Activated CD4-positive, alpha-beta memory T cell treated with anti-CD3 and anti-CD28 coated beads for 36 hours (primary cell): ENCODE measurements around the gene SOX13. TPM values are rescaled to one million over a fixed set of nuclear protein-coding genes. Genes with fewer than 3 reads are reported as not detected.

Source experiments
- CTCF ChIA-PET: fragments of 350-600 bp; sonication (Branson Sonifier 250); formaldehyde crosslinking; loops from one replicate; lab custom pipeline; 2021; ENCODE audit warnings: antibody characterized with exemption, inconsistent platforms; lab: Charles Lee
- POLR2A ChIA-PET: fragments of 350-600 bp; sonication (Branson Sonifier 250); formaldehyde crosslinking; loops from one replicate; lab custom pipeline; 2021; ENCODE audit warnings: antibody characterized with exemption; lab: Charles Lee
- DNase-seq: peaks from one replicate; pipeline ENCODE4 v3.0.0-alpha.2; 2020
- H3K27ac Mint-ChIP-seq: one replicate; pipeline ENCODE4 v1.8.0; 2021; ENCODE audit warnings: mixed read lengths
- H3K27me3 Mint-ChIP-seq: one replicate; pipeline ENCODE4 v1.8.0; 2021; ENCODE audit warnings: mixed read lengths
- H3K36me3 Mint-ChIP-seq: one replicate; pipeline ENCODE4 v1.8.0; 2021; ENCODE audit warnings: mixed read lengths
- H3K4me1 Mint-ChIP-seq: one replicate; pipeline ENCODE4 v1.8.0; 2021; ENCODE audit warnings: low read depth, mixed read lengths
- H3K4me3 Mint-ChIP-seq: one replicate; pipeline ENCODE4 v1.8.0; 2021; ENCODE audit warnings: mild to moderate bottlenecking, mixed read lengths
- H3K9me3 Mint-ChIP-seq: one replicate; pipeline ENCODE4 v1.8.0; 2021; ENCODE audit warnings: mixed read lengths
- intact Hi-C: fragments of 100-400 bp; cut with micrococcal nuclease; formaldehyde crosslinking; loops from one replicate; pipeline ENCODE4 v1.15.1; 2023
- total RNA-seq, 2 experiments: library from RNA; stranded (reverse); gene quantifications; one replicate each; pipeline ENCODE4 v1.2.3, GENCODE V29; 2021

The SOX13 gene
- total RNA-seq, 2 experiments from 2014 or later: 4.6 to 5.8 TPM

DNA sequence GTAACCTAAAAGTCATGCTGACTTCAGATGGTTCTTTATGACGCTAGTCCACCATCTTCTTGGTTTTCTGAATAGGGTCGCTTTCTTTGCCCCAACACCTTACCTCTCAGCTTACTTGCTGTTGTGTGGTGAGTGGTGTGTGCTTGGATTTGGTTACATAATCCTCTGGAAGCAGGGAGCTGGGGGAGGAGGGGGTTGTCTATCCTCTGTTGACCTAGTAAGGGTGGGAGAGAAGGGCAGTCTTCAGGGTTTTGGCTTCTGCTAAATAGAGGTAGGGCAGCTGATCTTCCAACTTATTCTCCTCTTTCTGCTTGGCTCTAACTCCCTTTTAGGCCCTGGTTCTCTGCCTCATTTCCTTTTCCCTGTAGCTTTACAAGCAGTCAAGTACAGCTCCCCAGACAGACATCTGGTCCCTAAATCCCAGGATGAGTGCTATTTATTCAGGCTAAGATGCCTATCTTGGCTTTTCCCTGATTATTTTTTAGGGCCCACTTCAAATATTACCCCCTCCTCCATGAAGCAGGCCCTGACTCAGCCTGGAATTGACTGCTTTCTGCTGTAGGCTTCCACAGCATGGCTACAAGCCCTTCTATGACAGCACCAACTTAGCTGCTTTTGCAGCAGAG lies 99.6 kb downstream of the SOX13 start:
- ChIA-PET CTCF (interaction anchor here (2.0 to 2.6 kb wide), 2 partner anchors 10 to 35 kb away, joined by 5 to 9 read pairs; no protein-coding TSS in a partner anchor), POLR2A (no interaction called here)
- H3K27me3 Mint-ChIP-seq: peaks cover 7% of the 10 kb centered on the region
- no peak overlapping the region for H3K27ac Mint-ChIP-seq
- H3K36me3 Mint-ChIP-seq: peaks cover 11% of the 10 kb centered on the region
- H3K9me3 Mint-ChIP-seq: peaks cover 41% of the 10 kb centered on the region
- no peak for DNase-seq
- no peaks in the 10 kb centered on the region for H3K4me1 Mint-ChIP-seq
- H3K4me3 Mint-ChIP-seq: no peak overlapping the region
- intact Hi-C loops: no loop called here

DNA sequence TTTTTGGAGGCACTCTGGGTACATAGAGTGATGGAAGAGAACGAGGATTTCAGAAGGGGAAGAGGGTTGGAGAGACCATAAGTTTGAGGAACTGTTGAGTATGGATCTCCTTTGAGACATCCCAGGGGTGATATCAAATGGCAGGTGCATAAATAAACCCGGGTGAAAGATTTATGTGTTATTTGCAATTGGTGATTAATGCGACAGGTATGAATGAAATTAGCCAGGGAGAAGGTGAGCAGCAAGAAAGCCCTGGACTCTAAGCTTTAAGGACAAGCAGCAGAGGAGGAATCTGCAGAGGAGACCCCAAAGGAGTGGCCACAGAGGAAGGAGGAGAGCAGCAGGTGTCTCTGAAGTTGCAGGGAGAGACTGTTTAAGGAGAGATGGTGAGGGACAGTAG lies 102.0 kb downstream of the SOX13 start:
- ChIA-PET POLR2A (no interaction called here), CTCF (interaction anchor here (1.0 to 1.4 kb wide), 2 partner anchors 12 to 256 kb away, joined by 3 read pairs; no protein-coding TSS in a partner anchor)
- Mint-ChIP-seq H3K9me3 (peaks cover 23% of the 10 kb centered on the region), H3K27me3 (peaks cover 8% of the 10 kb centered on the region), H3K4me1 (no peaks in the 10 kb centered on the region), H3K36me3 (peaks cover 7% of the 10 kb centered on the region), H3K4me3 (no peak overlapping the region), H3K27ac (no peak overlapping the region)
- intact Hi-C loops: no loop called here
- DNase-seq: no peak

GRCh38 chr1:204176049-204176448 lies 103.1 kb downstream of the SOX13 start:
- Mint-ChIP-seq H3K27ac (no peak overlapping the region), H3K36me3 (peaks cover 4% of the 10 kb centered on the region), H3K27me3 (peaks cover 8% of the 10 kb centered on the region), H3K4me1 (no peaks in the 10 kb centered on the region), H3K4me3 (no peak overlapping the region), H3K9me3 (peaks cover 13% of the 10 kb centered on the region)
- POLR2A ChIA-PET: no interaction called here
- CTCF ChIA-PET: interaction anchor here (1.0 to 1.8 kb wide), 2 partner anchors 13 to 255 kb away, joined by 3 to 5 read pairs; no protein-coding TSS in a partner anchor
- intact Hi-C loops: no loop called here
- DNase-seq: no peak

DNA sequence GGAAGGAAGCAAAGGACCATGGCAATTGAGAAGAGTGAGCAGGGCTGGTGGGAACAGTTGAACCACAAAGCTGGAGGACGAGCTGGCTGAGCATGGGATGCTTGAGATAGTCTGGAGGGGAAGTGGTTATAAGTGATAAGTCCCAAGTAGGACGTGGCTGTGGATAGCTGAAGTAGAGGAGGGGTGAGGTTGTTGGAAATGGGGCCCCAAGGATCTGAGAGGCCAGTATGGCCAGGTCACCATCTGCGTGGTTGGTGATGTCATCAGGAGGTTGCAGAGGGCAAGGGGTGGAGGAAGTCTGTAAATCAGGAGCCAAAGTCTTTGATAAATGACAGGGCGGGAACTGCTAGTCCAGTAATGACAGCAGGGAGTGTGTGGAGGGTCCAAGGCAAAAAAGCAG lies 104.2 kb downstream of the SOX13 start:
- intact Hi-C loops: no loop called here
- Mint-ChIP-seq H3K4me1 (no peaks in the 10 kb centered on the region), H3K36me3 (peaks cover 2% of the 10 kb centered on the region), H3K27ac (no peak overlapping the region), H3K27me3 (peaks cover 8% of the 10 kb centered on the region), H3K9me3 (peaks cover 4% of the 10 kb centered on the region), H3K4me3 (no peak overlapping the region)
- ChIA-PET POLR2A (no interaction called here), CTCF (interaction anchor here (1.8 kb wide), 1 partner anchor 15 kb away, joined by 5 read pairs; no protein-coding TSS in a partner anchor)
- no peak for DNase-seq

Other genes starting within 250 kb of the SOX13 start
- 100 to 1,000 TPM; 327 to 339 TPM for gene SNRPE, start 211.5 kb upstream of the SOX13 start, total RNA-seq
- 1 to 10 TPM; 1.6 to 1.9 TPM for gene ETNK2, start 78.9 kb downstream of the SOX13 start, total RNA-seq
- gene REN, start 93.2 kb downstream of the SOX13 start, total RNA-seq: not detected
- gene KISS1, start 123.4 kb downstream of the SOX13 start, total RNA-seq: not detected
- under 1 TPM in 1 of 2 experiments, not detected in 1; 0.27 TPM for gene GOLT1A, start 140.9 kb downstream of the SOX13 start, total RNA-seq